RPMI8226 (cell line): Measurements from ENCODE around the gene TMEM116.
A peak's percentile ranks its signal among the peaks of the same experiment; 100 is the strongest.
"Not testable (repeated sequence)": the region's sequence is repeated elsewhere in the genome, so short reads cannot be mapped to it uniquely, and the experiment has no call there.

Experiments used
- DNase-seq: peaks from one replicate; pipeline ENCODE4 v3.0.0-alpha.2; 2015

TMEM116 gene

DNA sequence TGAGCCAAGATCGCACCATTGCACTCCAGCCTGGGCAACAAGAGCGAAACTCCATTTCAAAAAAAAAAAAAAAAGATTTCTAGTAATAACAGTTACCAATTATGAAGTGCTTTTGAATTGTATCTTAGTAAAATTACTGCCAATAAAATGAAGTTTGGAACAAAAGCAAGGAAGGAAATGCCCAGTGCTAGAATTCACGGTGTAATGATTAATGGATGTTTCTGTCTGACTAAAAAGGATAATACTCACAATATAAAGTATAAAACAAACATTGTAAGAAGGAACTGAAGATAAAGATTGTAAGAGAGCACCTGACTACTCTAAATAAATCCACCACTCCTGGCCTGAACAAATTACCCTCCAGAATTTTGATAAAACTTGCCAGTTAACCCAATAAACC lies 4.0 kb downstream of the TMEM116 start:
- DNase-seq = no peak

- DNase-seq = peak; percentile 61
Measured at GRCh38 chr12:112007945-112008344, 5.0 kb downstream of the TMEM116 start.

DNA sequence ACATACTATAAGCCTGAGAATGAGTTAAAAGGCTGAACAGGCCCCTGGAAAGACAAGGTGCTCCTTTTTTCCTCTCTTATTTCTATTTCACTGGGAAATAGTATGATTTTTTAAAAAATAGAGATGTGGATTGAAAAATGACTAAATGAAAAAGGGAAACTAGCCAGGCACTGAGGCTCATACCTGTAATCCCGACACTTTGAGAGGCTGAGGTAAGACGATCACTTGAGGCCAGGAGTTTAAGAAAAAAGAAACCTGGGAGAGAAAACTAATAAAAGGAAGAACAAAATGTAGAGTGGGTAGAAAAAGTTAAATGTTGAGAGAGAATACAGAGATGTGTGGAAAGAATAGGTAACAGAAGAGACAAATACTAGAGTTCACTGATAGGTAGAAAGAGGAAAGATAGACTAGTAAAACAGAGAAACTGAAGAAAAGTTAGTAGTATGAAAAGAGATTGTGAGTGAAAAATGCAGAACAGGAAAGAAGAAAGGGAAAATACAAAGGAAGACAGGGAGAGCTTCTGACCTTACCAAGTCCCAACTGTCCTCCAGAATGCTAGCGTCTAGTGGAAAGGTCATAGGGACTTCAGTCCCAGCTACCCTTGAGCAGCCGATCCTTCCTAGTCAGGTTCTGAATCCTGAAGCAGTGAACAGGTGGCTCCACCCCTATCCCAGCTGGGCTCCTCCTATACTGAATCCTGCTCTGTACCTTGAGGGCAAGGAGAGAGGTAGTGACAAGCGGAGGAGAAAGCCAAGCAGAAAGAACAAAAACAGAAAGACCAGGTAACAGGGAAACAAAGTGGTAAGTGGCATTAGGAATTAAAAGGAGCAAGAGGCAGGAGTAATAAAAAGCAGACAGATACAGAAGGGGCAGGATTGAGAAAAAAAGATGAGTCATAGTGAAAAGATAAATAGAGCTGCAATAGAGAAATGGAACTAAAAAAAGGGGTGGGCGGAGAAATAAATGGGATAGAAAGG lies 7.3 kb downstream of the TMEM116 start:
- DNase-seq = no peak

DNA sequence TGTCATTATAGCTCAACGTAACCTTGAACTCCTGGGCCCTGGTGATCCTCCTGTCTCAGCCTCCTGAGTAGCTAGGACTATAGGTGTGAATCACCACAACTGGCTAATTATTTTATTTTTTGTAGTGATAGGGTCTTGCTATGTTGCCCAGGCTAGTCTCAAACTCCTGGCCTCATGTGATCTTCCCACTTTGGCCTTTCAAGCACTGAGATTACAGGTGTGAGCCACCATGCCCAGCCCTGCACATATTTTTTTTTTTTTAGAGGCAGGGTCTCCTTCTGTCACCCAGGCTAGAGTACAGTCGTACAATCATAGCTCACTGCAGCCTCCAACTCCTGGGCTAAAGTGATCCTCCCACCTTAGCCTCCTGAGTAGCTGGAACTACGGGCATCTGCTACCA lies 8.9 kb downstream of the TMEM116 start:
- DNase-seq = no peak

DNA sequence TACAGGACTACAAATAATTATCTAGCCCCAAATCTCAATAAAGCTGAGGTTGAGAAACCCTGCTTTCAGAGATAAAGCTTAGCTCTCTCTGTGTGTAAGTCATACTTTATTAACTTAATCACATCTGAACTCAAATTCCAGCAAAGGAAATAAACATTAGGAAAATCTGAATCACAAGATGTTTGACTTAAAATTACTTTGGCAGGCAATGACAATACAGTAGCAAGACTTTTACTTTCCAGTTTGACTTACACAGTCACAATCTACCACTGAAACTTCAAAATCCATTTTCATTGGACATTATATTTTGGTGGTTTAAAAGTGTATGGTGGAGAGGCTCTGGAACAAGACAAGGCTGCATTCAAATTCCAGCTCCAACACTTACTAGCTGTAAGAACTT lies 11.4 kb downstream of the TMEM116 start:
- DNase-seq = no peak

- DNase-seq = no peak
Measured at GRCh38 chr12:112000820-112001219, 12.1 kb downstream of the TMEM116 start.

GRCh38 chr12:111999129-111999528 lies 13.8 kb downstream of the TMEM116 start:
- not testable (repeated sequence) for DNase-seq

- DNase-seq = no peak
Measured at GRCh38 chr12:111998015-111998414, 14.9 kb downstream of the TMEM116 start.

DNA sequence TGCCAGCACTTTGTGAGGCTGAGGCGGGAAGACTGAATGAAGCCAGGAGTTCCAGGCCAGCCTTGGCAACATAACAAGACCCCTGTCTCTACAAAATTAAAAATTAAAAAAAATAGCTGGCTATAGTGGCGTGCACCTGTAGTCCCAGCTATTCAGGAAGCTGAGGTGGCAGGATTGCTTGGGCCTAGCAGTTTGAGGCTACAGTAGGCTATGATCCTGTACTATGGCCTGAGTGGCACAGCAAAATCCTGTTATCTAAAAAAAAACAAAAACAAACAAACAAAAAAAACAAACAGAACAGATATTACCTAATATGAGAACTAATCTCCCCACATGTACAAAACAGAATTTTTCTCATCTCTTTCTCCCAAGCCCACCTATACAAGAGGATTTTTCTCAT lies 15.7 kb downstream of the TMEM116 start:
- DNase-seq = peak; percentile 37

- DNase-seq = no peak
Measured at GRCh38 chr12:111995782-111996480, 17.0 kb downstream of the TMEM116 start.

GRCh38 chr12:111994211-111995111 lies 18.5 kb downstream of the TMEM116 start:
- peak; percentile 85 for DNase-seq

GRCh38 chr12:111993292-111994150 lies 19.4 kb downstream of the TMEM116 start:
- peak; percentile 41 for DNase-seq

- DNase-seq = no peak
Measured at GRCh38 chr12:111992464-111992863, 20.5 kb downstream of the TMEM116 start.

DNA sequence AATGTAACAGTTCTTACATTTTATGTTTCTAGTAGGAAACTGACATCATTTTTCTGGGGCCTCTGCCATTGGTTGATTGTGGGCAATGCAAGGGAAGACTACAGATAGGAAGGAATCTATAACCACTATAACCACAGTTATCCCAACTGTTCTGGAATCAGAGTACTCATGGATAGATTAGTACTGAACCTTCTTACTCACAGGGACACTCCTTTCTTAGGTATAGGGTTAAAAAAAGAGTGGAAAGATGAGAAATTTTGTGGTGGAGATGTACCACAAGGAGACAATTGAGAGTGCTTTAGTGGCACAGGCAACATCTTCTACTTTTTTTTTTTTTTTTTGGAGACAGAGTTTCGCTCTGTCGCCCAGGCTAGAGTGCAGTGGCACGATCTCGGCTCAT lies 21.0 kb downstream of the TMEM116 start:
- DNase-seq = no peak

GRCh38 chr12:111991535-111991934 lies 21.4 kb downstream of the TMEM116 start:
- no peak for DNase-seq

DNA sequence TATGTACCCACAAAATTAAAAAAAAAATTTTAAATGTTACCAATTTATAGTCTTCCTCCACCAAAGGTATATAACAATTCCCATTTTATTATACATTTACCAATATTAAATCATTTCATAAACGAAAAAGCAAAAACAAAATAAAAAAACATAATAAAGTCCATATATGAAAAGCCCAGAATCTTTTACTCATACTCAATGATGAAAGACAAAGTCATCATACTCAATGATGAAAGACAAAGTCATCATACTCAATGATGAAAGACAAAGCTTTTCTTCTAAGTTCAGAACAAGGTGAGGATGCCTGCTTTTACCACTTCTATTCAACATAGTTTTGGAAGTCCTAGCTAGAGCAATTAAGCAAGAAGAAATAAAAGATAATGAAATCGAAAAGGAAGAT lies 28.1 kb downstream of the TMEM116 start:
- DNase-seq = no peak

DNA sequence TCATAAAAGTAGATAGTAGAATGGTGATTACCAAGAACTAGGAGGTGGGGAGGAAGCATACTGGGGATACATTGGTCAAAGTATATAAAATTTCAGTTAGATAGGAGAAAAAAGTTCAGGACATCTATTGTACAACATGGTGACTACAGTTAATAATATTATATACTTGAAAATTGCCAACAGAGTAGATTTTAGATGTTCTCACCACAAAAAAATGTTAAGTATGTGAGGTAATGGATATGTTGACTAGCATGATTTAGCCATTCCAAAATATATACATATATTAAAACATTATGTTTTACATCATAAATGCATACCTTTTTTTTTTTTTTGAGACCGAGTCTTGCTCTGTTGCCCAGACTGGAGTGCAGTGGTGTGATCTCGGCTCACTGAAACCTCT lies 31.0 kb downstream of the TMEM116 start:
- DNase-seq = no peak

DNA sequence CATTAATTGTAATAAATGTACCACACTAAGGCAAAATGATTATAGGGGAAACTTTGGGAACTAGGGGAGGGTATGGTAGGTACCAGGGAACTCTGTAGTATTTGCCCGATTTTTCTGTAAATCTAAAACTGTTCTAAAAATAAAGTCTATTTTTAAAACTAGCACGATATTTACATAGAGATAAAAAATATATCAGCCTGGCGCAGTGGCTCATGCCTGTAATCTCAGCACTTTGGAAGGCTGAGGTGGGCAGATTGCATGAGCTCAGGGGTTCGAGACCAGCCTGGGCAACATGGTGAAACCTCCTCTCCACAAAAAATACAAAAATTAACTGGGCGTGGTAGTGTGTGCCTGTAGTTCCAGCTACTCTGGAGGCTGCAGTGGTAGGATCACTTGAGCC lies 32.4 kb downstream of the TMEM116 start:
- no peak for DNase-seq

DNA sequence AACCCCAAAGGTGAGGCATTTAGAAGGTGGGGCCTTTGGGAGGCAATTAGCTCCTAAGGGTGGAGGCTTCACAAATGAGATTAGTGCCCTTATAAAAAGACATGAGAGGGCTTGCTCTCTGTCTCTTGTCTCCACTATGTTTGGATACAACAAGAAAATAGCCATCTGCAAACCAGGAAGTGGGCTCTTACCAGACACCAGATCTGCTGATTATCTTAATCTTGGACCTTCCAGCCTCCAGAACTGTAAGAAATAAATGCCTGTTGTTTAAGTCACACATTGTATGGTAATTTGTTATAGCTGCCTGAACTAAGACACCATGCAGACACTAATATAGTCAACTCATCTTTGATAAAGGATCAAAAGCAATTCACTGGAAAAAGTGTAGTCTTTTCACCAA lies 34.4 kb downstream of the TMEM116 start:
- DNase-seq = no peak

DNA sequence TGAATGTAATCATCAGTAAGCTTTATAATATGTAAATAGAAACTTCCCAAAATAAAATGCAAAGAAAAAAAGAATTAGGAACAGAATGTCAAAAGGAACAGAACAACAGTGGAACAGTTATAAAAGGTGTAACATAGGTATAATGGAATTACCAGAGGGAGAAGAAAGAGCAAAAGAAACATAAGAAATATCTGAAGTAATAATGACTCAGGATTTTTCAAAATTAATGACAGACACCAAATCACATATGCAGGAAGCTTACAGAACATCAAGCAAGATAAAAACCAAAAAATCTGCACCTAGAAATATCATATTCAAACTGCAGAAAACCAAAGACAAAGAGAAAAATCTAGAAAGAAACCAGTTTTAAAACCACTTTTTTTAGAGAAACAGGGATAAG lies 36.1 kb downstream of the TMEM116 start:
- no peak for DNase-seq

- DNase-seq = no peak
Measured at GRCh38 chr12:111976291-111976690, 36.7 kb downstream of the TMEM116 start.
